OCI-LY1 (cell line): Measurements from ENCODE around the gene BRICD5.

Source experiments
- H2AFZ ChIP-seq: fragments of 200-600 bp; sonication (generic), shearing (Covaris generic); 2 replicates; pipeline ENCODE4 v1.6.0; 2014; ENCODE audit warnings: antibody characterized with exemption, mild to moderate bottlenecking, low read length
- H3F3A ChIP-seq: fragments of 200-600 bp; sonication (generic), shearing (Covaris generic); 2 replicates; pipeline ENCODE4 v1.6.0; 2014; ENCODE audit warnings: mild to moderate bottlenecking, antibody characterized with exemption, low read length, moderate library complexity; ENCODE audit not compliant: insufficient read depth
- H3K27ac ChIP-seq: fragments of 200-600 bp; sonication (generic); 2 replicates; pipeline ENCODE4 v1.5.1; 2014; ENCODE audit warnings: low read length, mixed run types, mild to moderate bottlenecking, low read depth; ENCODE audit not compliant: poor library complexity, severe bottlenecking
- H3K27me3 ChIP-seq: fragments of 200-600 bp; sonication (generic); 2 replicates; pipeline ENCODE4 v1.6.0; 2014; ENCODE audit warnings: antibody characterized with exemption, mild to moderate bottlenecking, low read length, moderate library complexity; ENCODE audit not compliant: insufficient read depth
- H3K36me3 ChIP-seq: fragments of 200-600 bp; sonication (generic); 2 replicates; pipeline ENCODE4 v1.6.1; 2014; ENCODE audit warnings: mild to moderate bottlenecking, antibody characterized with exemption, low read length, moderate library complexity, mixed read lengths; ENCODE audit not compliant: insufficient read depth
- H3K4me1 ChIP-seq: fragments of 200-600 bp; sonication (generic); 2 replicates; pipeline ENCODE4 v1.5.1; 2014; ENCODE audit warnings: mild to moderate bottlenecking, low read length, moderate library complexity; ENCODE audit not compliant: insufficient read depth, severe bottlenecking
- H3K4me2 ChIP-seq: fragments of 200-600 bp; sonication (generic), shearing (Covaris generic); 2 replicates; pipeline ENCODE4 v1.6.1; 2014; ENCODE audit warnings: low read length
- H3K4me3 ChIP-seq: fragments of 200-600 bp; sonication (generic); 2 replicates; pipeline ENCODE4 v1.5.1; 2014; ENCODE audit warnings: low read length, low read depth, mild to moderate bottlenecking, mixed read lengths; ENCODE audit not compliant: poor library complexity, severe bottlenecking
- H3K79me2 ChIP-seq: fragments of 200-600 bp; shearing (Covaris generic); 2 replicates; pipeline ENCODE4 v1.6.1; 2016; ENCODE audit warnings: mixed run types, low read length, mixed read lengths; ENCODE audit not compliant: insufficient read depth
- H3K9ac ChIP-seq: fragments of 200-600 bp; sonication (generic), shearing (Covaris generic); 2 replicates; pipeline ENCODE4 v1.6.1; 2014; ENCODE audit warnings: mild to moderate bottlenecking, low read length, mixed read lengths
- H3K9me2 ChIP-seq: fragments of 200-600 bp; sonication (generic), shearing (Covaris generic); 2 replicates; pipeline ENCODE4 v1.6.1; 2014; ENCODE audit warnings: low read depth, mild to moderate bottlenecking, low read length, mixed read lengths
- H3K9me3 ChIP-seq: fragments of 200-600 bp; shearing (Covaris generic); 2 replicates; pipeline ENCODE4 v1.6.1; 2014; ENCODE audit warnings: low read length, mixed read lengths
- H4K20me1 ChIP-seq: fragments of 200-600 bp; sonication (generic), shearing (Covaris generic); 2 replicates; pipeline ENCODE4 v1.6.0; 2016; ENCODE audit warnings: mild to moderate bottlenecking, low read length; ENCODE audit not compliant: insufficient read depth
- CTCF ChIP-seq: fragments of 200-600 bp; sonication (generic), shearing (Covaris generic); IDR thresholded peaks from 2 replicates; pipeline ENCODE4 v1.5.1; 2017; ENCODE audit warnings: mild to moderate bottlenecking, antibody characterized with exemption, low read length, moderate library complexity, mixed read lengths
- EZH2 ChIP-seq: fragments of 200-600 bp; sonication (generic), shearing (Covaris generic); IDR thresholded peaks from 2 replicates; pipeline ENCODE4 v1.8.0; 2017; ENCODE audit warnings: borderline replicate concordance, mixed run types, mild to moderate bottlenecking, antibody characterized with exemption, low read length, moderate library complexity, mixed read lengths

BRICD5 gene

GRCh38 chr16:2179576-2179975 lies 31.1 kb downstream of the BRICD5 start:
- Histone ChIP-seq H3K9me3 (no peaks in the 10 kb centered on the region), H2AFZ (no peak overlapping the region), H3K4me2 (no peak overlapping the region), H3K4me1 (no peaks in the 10 kb centered on the region), H3K36me3 (peaks cover 29% of the 10 kb centered on the region), H3K79me2 (no peaks in the 10 kb centered on the region), H3K9ac (no peak overlapping the region), H3K27ac (no peak overlapping the region), H3K4me3 (no peak overlapping the region), H3F3A (no peaks in the 10 kb centered on the region), H3K9me2 (no peaks in the 10 kb centered on the region), H3K27me3 (no peaks in the 10 kb centered on the region; the same call in 1 of the 2 replicates), H4K20me1 (no peaks in the 10 kb centered on the region)
- TF ChIP-seq EZH2 (no peak), CTCF (no peak)

GRCh38 chr16:2179107-2179501 lies 31.6 kb downstream of the BRICD5 start:
- no peaks in the 10 kb centered on the region for H4K20me1 ChIP-seq
- H3K4me3 ChIP-seq: no peak overlapping the region
- H3K9me3 ChIP-seq: no peaks in the 10 kb centered on the region
- no peaks in the 10 kb centered on the region for H3K9me2 ChIP-seq
- H3K36me3 ChIP-seq: peaks cover 34% of the 10 kb centered on the region
- H3K4me1 ChIP-seq: no peaks in the 10 kb centered on the region
- no peak overlapping the region for H3K4me2 ChIP-seq
- TF ChIP-seq EZH2: no peak
- no peak for TF ChIP-seq CTCF
- H3K9ac ChIP-seq: no peak overlapping the region
- H3F3A ChIP-seq: no peaks in the 10 kb centered on the region
- H3K27ac ChIP-seq: no peak overlapping the region
- no peaks in the 10 kb centered on the region for H3K27me3 ChIP-seq
- H3K79me2 ChIP-seq: no peaks in the 10 kb centered on the region
- H2AFZ ChIP-seq: no peak overlapping the region

- no peaks in the 10 kb centered on the region for H3K9me2 ChIP-seq
- TF ChIP-seq CTCF (no peak), EZH2 (no peak)
- no peaks in the 10 kb centered on the region for H3K9me3 ChIP-seq
- no peak overlapping the region for H3K4me2 ChIP-seq
- H2AFZ ChIP-seq: no peak overlapping the region
- H3K27ac ChIP-seq: no peak overlapping the region
- H3K79me2 ChIP-seq: no peaks in the 10 kb centered on the region
- H3K4me3 ChIP-seq: no peak overlapping the region
- no peaks in the 10 kb centered on the region for H3F3A ChIP-seq
- H3K9ac ChIP-seq: no peak overlapping the region
- H4K20me1 ChIP-seq: no peaks in the 10 kb centered on the region
- H3K4me1 ChIP-seq: no peaks in the 10 kb centered on the region
- H3K36me3 ChIP-seq: peaks cover 38% of the 10 kb centered on the region
- H3K27me3 ChIP-seq: no peaks in the 10 kb centered on the region
Observed at GRCh38 chr16:2178321-2179106, 32.1 kb downstream of the BRICD5 start.
